Measurements from ENCODE around the gene PRLHR.

Gene PRLHR

GRCh38 chr10:118570591-118570990, 24.9 kb downstream of the PRLHR start:
- DNase-seq (ENCODE audit: low read depth), result no peak
- no peak for TF ChIP-seq CTCF (conservative IDR thresholded peaks at IDR 0.05; ENCODE audit: low read depth, low read length)
- H3K4me3 ChIP-seq (ENCODE audit: low read depth, low read length), result no peak overlapping the region

GRCh38 chr10:118569882-118570252, 25.6 kb downstream of the PRLHR start:
- no peak for DNase-seq (ENCODE audit: low read depth)
- no peak for TF ChIP-seq CTCF (conservative IDR thresholded peaks at IDR 0.05; ENCODE audit: low read depth, low read length)
- H3K4me3 ChIP-seq (ENCODE audit: low read depth, low read length), result no peak overlapping the region

GRCh38 chr10:118569241-118569881, 26.1 kb downstream of the PRLHR start:
- TF ChIP-seq CTCF (conservative IDR thresholded peaks at IDR 0.05; ENCODE audit: low read depth, low read length), result no peak
- DNase-seq (ENCODE audit: low read depth), result peak; percentile 35
- no peak overlapping the region for H3K4me3 ChIP-seq (ENCODE audit: low read depth, low read length)

GRCh38 chr10:118568327-118568848, 27.1 kb downstream of the PRLHR start:
- peak; percentile 76 for DNase-seq (ENCODE audit: low read depth)
- TF ChIP-seq CTCF (conservative IDR thresholded peaks at IDR 0.05; ENCODE audit: low read depth, low read length), result peak; percentile 76
- peak overlapping the region; percentile 19 for H3K4me3 ChIP-seq (ENCODE audit: low read depth, low read length)

GRCh38 chr10:118567701-118568248, 27.7 kb downstream of the PRLHR start:
- no peak for TF ChIP-seq CTCF (conservative IDR thresholded peaks at IDR 0.05; ENCODE audit: low read depth, low read length)
- H3K4me3 ChIP-seq (ENCODE audit: low read depth, low read length), result no peak overlapping the region
- DNase-seq (ENCODE audit: low read depth), result no peak

GRCh38 chr10:118566911-118567310, 28.5 kb downstream of the PRLHR start:
- DNase-seq (ENCODE audit: low read depth), result no peak
- TF ChIP-seq CTCF (conservative IDR thresholded peaks at IDR 0.05; ENCODE audit: low read depth, low read length), result no peak
- no peak overlapping the region for H3K4me3 ChIP-seq (ENCODE audit: low read depth, low read length)

Data from choroid plexus epithelial cell (primary cell).